ENCODE data around the gene ACSL1.

Gene ACSL1

GRCh38 chr4:184811526-184812198 lies 14.1 kb downstream of the ACSL1 start:
- peak; percentile 87 to 88 for DNase-seq

DNA sequence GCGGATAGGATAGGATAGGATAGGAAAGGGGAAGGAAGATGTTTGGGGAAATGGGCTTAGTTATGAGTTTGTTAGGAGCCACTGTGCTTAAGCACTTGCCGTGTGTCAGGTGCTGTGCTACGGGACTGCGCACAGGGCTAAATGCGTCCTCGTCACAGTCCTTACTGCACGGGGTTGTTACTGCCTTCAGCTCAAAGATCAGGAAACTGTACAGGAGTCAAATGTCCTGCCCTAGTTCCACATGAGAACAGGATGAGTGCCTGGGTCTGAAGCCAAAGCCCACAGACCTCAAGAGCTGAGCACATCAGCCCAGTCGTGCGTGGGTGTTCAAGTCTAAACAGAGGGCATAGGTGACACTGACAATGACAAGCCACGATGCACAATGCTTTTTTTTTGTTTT lies 15.0 kb downstream of the ACSL1 start:
- DNase-seq = peak; percentile 47 to 77

GRCh38 chr4:184808713-184809050 lies 17.1 kb downstream of the ACSL1 start:
- DNase-seq = no peak

GRCh38 chr4:184807797-184808712 lies 17.7 kb downstream of the ACSL1 start:
- DNase-seq = no peak

GRCh38 chr4:184807256-184807655 lies 18.5 kb downstream of the ACSL1 start:
- DNase-seq = no peak

DNA sequence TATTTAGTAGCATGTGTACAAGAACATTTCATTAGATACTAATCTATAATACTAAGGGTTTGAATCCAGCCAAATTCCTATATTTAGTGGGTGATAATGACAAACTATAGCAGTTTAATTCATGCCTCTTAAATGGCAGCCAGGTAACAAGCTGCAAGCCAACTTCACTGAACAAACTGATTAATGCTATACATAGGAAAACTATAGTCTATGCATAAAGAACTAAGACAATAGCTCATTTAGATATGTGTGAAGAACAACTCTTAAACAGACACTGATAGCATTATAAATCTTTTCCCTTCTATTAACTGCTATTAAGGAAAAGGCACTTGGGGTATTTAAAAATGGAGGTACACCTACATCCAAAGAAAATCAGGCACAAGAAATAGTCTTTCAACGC lies 19.1 kb downstream of the ACSL1 start:
- no peak for DNase-seq

DNA sequence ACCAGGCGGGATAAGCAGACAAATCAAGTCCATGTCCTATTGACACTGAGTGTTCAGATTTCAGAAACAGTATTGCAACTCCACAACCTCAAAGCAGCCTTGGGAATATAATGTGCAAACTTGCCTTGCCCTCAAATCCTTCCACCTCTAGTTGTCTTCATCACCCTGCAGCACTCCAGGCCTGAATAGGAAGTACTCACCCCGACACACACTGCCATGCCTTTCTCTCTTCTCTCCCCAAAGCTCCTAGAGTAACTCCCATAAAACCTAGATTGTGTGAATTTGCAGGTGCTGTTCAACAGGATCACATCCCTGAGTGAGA lies 19.6 kb downstream of the ACSL1 start:
- DNase-seq = no peak

GRCh38 chr4:184805462-184806228 lies 20.1 kb downstream of the ACSL1 start:
- peak; percentile 67 to 71 for DNase-seq

DNA sequence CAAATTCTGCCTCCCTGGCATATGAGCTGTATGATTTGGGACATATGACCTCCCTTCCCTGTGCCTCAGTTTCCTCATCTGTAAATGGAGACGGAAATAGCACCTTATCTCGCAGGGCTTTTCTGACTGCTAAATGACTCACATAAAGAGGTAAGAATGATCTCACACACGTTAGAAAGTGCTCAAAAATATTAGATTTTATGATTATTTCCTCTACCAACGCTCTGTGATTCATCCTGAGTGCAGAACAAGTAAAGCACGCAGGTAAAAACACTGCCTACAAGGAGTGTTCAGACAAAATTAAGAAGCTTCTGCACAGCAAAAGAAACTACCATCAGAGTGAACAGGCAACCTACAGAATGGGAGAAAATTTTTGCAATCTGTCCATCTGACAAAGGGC lies 21.1 kb downstream of the ACSL1 start:
- DNase-seq = no peak

- DNase-seq = no peak
These were observed 21.9 kb downstream of the ACSL1 start for GRCh38 chr4:184803874-184804273.

- no peak for DNase-seq
These were observed 22.6 kb downstream of the ACSL1 start for GRCh38 chr4:184803133-184803532.

- DNase-seq = no peak
These were observed 23.1 kb downstream of the ACSL1 start for GRCh38 chr4:184802697-184803015.

DNA sequence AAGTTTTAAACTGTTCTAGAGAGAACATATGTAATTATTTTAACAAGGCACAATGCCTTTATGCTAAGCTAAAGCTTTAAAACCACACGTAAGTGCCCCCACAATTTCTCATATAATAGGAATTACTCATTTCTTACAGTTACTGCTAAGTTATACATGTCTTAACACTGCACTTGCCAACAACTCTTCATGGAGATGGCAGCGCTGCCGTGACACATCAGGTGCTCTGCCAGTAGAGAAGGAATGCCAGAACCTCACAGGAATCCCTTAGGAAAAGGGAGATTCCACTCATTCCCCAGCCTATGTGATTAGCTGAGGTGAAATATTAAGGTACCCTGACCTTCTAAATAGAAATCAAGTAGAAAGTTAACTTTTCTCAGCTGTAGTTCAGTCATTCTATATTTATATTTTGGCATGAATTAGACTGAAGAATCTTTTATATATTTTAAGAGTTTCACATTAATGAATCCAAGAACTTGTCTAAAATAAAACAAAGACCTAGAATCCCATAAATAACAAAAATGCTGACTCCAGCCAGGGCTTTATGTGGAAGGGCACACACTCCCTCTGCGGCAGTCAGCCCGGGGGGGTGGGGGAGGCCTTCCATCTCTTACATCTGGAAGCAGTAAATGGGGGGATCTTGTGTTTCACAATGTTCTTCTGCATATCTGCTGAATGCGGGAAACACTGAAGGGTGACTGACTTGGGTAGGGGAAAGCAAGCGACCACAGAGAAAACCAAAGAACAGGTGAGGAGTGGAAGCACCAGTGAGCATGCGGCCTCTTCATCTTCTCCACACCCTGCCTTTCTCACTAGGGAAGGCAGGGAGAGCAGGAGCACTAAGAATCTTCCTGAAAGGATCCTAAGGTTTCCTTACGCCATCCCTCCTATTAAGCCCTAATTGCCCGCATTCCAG lies 23.7 kb downstream of the ACSL1 start:
- no peak for DNase-seq

GRCh38 chr4:184798504-184798903 lies 27.3 kb downstream of the ACSL1 start:
- DNase-seq = no peak

DNA sequence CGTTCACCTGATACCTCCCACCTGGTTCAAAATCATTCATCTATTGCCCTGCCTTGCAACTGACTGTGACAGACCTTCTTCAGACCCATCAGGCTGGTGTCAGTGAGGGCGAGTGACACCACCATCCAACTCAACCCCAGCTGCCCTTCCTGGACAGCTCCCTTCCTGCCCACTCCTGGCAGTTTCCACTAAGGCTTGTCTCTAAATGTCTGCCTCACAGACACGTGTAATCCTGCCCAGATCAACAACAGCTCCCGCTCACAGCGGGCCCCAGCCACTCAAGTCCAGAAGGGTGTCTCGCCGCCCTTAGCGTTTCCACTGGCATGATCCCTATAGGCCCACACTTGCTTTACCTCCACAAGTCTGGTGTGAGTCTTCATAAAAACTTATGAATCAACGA lies 28.9 kb downstream of the ACSL1 start:
- DNase-seq = no peak

- no peak for DNase-seq
These were observed 30.4 kb downstream of the ACSL1 start for GRCh38 chr4:184795214-184795844.

- no peak for DNase-seq
These were observed 31.3 kb downstream of the ACSL1 start for GRCh38 chr4:184794470-184794869.

DNA sequence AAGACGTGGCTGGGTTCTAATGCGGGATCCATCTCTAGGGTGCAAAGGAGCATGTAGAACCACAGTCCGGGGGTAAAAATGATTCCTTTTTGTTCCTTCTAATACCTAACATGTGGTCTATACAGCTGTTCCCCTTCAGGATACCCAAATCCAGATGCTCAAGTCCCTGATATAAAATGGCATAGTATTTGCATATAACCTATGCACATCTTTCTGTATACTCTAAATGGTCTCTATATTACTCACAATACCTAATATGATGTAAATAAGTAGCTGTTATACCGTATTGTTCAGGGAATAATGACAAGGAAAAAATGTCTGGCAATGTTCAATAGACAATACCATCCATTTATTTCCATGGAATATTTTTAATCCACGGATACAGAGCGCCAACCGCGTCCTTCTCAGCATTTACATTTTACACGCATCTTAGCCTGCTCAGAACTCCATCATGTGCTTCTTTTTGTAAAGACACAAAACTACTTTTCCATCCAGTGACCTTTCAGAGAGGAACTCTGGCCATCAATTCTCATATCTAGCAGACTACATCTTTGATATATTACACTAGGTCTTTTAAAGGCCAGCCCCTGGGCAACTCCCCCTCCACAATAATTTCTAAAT lies 31.9 kb downstream of the ACSL1 start:
- no peak for DNase-seq

GRCh38 chr4:184792950-184793555 lies 32.7 kb downstream of the ACSL1 start:
- peak; percentile 95 to 98 for DNase-seq

DNA sequence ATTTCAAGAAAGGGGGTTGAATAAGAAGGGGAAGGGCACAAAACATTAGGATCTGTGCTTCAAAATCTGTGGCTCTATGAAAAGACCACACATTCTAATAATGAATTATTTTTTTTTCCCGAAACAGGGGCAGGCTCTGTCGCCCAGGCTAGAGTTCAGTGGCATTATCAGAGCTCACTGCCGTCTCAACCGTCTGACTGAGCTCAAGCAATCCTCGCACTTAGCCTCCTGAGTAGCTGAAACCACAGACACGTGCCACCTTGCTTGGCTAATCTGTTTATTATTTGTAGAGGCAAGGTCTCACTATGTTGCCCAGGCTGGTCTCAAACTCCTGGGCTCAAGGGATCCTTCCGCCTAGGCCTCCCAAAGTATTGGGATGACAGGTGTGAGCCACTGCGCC lies 33.4 kb downstream of the ACSL1 start:
- peak; percentile 28 to 67 for DNase-seq

DNA sequence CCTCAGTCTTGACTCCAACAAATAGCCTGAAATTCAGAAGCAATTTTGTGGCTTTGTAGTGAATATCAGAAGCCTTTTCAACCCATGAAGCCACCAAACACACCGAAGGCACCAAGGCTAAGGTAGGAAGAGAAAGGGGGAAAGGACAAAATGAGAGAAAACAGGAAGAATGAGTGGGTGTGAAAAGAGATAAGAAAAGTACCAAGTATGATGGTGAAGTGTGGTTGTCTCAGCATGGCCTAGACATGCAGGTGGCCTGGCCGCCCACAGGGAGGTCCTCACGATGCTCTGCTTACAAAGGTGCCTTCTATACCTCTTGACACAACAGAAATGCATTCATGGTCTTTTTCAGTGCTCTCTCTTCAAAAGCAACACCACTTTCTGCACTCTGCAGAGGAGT lies 34.9 kb downstream of the ACSL1 start:
- DNase-seq = no peak
